A673 (cell line): Measurements from ENCODE around the gene ZNF506.

Experiments
- EZH2 ChIP-seq: fragments of 200-600 bp; sonication (generic); IDR thresholded peaks from 2 replicates; pipeline ENCODE4 v1.6.1; 2017; ENCODE audit warnings: borderline replicate concordance, low read depth, mild to moderate bottlenecking, mixed read lengths, antibody characterized with exemption, low read length; ENCODE audit not compliant: poor library complexity, severe bottlenecking
- TF ChIP-seq, protein P1 (sequence below): fragments of 300-800, 200-600 bp; sonication (generic); conservative IDR thresholded peaks from 2 replicates; pipeline ENCODE4 v1.5.1; 2017; ENCODE audit warnings: low read depth, mild to moderate bottlenecking, antibody characterized with exemption, low read length, moderate library complexity, mixed read lengths

GRCh38 chr19:19758164-19758563 is 63.4 kb downstream of the ZNF506 start:
- TF ChIP-seq, protein P1, sequence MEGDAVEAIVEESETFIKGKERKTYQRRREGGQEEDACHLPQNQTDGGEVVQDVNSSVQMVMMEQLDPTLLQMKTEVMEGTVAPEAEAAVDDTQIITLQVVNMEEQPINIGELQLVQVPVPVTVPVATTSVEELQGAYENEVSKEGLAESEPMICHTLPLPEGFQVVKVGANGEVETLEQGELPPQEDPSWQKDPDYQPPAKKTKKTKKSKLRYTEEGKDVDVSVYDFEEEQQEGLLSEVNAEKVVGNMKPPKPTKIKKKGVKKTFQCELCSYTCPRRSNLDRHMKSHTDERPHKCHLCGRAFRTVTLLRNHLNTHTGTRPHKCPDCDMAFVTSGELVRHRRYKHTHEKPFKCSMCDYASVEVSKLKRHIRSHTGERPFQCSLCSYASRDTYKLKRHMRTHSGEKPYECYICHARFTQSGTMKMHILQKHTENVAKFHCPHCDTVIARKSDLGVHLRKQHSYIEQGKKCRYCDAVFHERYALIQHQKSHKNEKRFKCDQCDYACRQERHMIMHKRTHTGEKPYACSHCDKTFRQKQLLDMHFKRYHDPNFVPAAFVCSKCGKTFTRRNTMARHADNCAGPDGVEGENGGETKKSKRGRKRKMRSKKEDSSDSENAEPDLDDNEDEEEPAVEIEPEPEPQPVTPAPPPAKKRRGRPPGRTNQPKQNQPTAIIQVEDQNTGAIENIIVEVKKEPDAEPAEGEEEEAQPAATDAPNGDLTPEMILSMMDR, result no peak
- TF ChIP-seq EZH2, result no peak
